HG02763 (cell line): ENCODE results near the gene IRF8.

Experiments
- ATAC-seq: cut with Tn5 transposase; IDR thresholded peaks from one replicate; pipeline ENCODE4 v1.9.1; 2021; ENCODE audit warnings: mild to moderate bottlenecking, moderate library complexity; ENCODE audit not compliant: unreplicated experiment

Gene IRF8

DNA sequence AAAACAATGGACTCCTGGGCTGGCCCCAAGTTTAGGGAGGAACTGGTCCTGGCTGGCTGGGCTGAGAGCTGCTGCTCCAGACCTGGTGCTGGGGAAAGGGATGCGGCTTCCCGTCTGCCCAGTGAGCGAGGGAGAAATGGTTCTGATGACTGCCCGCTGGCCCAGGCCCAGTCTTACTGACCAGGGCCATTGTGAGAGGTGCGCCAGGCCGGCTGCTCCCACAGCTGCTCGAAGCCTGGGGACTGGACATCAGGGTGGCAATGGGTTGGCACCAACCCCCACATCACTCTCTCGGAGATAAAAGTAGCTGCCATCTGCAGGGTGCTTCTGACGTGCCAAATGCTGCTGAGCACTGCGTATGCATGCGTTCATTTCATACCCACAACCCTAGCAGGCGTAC is 53.2 kb downstream of the IRF8 start:
- no peak for ATAC-seq

DNA sequence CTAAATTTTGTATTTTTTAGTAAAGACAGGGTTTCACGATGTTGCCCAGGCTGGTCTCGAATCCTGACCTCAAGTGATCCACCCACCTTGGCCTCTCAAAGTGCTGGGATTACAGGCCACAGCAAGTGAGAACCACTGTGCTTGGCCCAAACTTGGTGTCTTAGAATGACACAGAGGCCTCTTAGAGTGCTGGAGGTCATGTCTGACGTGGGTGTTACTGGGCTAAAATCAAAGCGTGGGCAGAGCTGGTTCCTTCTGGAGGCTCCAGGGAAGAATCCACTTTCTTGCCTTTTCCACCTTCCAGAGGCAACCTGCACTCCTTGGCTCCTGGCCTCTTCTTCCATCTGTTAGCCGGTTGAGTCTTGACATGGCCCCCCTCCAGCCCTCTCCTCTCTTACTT is 53.8 kb downstream of the IRF8 start:
- ATAC-seq: no peak

DNA sequence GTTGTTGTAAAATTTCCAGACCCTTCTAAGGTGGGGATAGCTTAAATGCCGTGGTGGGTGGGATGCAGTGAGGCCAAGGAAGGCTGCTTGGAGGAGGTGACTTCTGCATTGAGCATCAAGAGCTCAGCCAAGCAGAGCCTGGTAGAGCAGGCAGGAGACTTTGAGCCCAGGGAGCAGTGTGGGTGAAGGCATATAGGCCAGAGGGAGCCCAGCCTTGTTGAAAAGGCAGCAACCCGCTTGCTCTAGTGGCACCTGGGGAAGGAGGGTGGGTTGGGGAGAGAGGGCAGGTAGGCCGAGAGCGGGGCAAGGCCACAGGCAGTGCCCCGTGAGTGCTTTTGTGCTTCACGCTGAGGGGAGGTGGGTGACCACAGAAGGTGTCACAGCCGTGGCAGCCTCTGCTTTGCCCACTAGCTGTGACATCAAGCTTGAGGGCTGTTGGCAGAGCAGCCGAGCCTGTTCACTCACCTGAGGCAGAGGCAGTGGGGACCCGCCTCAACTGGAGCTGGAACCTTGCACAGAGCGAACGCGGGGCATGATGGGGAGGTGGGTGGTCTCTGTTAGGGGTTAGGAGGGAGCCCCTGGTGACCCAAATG is 56.1 kb downstream of the IRF8 start:
- ATAC-seq: no peak

DNA sequence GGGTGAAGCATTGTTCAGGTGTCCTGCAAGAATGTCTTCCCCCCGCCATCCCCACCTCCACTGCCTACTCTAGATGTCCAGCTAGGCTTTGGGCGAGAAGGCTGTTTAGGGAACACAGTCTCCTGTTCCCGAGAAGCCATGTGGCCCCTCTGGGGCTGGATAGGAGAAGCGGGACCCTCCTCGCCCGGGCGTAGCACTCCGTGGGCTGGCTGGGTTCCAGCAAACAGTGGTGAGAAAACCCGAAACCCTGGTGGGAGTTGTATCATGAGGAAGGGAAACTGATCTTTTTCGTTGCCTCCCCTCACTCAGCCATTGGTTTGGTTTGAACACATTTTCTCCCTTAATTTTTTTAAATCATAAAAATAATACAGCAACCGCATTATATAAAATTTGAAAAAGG is 56.6 kb downstream of the IRF8 start:
- ATAC-seq: no peak

DNA sequence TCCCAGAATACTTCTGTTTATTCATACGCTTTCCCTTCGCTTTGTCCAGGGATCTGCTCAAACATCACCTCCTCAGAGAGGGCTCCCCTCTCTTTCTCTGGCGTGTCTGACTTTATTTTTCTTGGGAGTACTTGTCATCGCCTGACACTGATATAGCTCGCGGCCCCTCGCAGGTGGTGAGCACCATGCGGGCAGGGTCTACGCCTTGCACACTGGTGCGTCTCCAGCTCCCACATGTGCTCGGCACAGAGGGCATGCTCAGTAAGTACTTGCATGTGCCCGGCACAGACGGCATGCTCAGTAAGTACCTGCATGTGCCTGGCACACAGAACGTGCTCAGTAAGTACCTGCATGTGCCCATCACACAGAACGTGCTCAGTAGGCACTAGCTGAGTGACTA is 57.5 kb downstream of the IRF8 start:
- no peak for ATAC-seq

DNA sequence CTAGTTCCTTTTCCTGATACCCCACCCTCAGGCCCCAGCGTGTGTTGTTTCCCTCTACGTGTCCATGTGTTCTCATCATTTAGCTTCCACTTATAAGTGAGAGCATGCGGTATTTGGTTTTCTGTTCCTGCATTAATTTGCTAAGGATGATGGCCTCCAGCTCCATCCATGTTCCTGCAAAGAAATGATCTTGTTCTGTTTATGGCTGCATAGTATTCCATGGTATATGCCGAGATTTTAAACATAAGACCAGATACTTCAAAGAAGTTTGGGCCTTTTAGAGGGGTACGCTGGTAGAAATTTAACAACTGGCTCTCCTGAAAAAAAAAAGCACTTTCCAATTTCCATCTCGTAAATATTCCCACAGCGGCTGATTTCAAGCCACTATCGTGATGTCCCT is 59.8 kb downstream of the IRF8 start:
- no peak for ATAC-seq

DNA sequence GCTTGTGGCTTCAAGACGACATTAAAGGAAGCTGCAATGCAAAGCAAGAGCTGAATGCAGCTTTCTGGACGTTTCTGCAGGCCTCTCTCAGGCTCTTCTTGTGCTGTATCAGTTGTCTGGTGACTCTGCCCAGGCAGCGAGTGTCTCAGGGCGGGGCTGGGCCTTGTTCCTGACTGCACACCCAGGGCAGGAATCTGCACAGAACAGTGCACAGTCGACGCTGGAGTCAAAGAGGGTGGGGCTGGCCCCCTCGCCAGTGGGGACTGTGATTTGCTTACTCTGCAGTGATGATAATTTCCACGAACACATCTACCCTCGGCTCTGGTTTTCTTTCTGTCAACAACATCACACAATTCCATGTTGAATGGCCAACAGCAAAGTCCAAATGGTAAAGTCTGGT is 60.7 kb downstream of the IRF8 start:
- no peak for ATAC-seq

DNA sequence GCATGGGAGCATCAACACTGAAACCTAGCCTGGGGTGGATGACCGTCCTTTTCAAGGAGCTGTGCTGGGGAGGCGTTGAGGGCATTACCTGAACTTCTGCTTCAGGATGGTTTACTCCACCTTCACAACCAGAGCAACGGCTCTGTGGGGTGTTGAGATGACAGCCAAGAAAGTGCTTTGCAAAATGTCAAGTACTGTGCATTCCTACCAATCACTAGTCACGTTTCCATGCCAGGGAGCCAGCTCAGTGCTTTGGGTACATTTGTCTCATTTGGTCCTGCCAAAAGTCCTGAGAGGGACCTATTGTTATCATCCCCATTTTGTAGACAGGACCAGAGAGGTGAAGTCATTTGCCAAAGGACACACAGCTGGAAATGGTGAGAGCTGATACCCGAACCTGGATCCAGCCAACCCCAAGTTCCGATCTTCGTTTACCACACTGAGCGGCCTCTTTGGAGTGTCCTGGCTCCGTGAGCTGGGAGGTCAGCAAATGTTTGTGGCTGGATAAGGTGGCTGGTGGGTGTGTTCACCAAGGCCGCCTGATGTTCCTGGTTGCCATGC is 61.6 kb downstream of the IRF8 start:
- ATAC-seq: no peak

DNA sequence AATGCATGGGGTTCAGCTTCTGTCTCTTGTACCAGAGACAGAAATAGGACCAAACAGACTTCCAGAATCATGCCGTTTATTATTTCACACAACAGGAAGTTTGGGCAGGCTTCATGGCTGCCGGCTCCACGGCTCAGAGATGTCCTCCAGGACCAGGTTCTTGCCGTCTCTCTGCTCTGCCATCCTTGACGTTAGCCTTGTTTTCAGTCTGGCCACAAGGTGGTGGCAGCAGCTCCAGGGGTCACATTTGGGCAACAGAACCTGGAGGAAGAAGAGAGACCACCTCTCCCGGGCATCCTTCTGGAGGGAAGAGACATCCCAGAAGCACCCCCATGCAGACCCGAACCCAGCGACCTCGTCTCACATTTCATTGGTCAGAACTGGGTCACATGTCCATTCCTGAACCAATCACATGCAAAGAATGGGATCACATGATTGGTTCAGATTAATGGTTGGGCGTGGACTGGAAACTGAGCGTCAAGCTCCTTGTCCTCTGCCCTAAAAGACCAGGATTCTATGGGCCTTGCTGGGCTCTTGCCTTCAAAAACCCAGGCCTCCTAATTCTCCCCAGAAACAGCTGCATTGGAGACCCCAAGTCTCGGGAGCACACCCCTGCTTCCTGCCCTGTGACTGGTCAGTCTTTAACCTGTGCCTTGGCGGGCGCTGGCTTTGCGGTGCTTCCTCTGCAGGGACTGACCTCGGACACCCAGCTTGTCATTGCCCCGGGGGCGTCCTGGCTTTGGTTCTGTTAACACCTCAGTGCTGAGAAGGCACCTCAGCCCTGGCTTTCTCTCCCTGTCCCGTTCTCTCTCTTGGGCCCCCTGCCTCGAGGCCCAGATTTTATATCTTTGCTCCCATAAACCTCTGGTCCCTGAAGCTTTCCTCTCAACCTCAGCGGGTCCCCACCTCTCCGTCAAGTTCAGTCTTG is 63.3 kb downstream of the IRF8 start:
- ATAC-seq: no peak

DNA sequence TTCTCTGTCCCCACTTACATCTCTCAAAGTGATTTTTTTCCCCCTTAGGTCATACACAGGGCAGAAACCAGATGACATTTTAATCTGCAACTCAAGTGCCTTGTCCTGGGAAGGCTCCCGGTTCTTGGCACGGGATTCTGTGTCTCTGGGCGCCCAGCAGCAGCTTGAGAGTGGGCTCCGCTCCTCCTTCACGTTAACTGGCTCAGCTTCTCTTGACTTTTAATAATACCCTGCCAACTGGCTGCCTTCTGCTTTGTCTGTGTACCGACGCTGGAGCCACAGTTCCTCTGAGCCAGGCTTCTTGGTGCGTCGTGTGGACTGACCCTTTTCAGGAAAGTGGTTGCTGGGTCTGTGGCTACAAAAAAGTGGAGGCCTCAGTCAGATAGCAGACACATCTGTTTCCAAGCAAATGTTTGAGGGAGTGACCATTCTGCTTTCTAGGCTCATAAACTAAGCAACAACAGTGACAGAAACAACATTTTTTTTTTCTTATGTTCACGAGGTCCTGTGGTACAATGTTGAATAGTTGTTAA is 64.9 kb downstream of the IRF8 start:
- no peak for ATAC-seq

DNA sequence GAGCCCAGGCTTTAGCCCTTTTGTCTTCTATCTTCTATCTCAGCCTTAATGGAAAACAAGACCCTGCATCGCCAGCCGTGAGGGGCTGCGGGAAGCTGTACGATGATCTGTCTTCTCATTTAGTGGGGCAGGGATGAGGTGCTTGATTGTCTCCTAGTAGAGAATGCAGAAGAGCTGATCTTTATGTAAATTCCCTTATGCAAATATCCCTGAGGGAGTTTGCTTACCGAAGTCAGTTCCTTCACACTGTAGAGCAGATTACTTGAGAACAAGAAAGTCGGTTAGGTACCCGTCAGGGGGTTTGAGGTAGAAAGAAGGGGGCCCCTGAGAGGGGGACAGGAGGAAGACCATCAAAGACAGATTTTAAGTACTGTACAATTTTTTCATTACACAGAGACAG is 66.2 kb downstream of the IRF8 start:
- ATAC-seq: no peak

DNA sequence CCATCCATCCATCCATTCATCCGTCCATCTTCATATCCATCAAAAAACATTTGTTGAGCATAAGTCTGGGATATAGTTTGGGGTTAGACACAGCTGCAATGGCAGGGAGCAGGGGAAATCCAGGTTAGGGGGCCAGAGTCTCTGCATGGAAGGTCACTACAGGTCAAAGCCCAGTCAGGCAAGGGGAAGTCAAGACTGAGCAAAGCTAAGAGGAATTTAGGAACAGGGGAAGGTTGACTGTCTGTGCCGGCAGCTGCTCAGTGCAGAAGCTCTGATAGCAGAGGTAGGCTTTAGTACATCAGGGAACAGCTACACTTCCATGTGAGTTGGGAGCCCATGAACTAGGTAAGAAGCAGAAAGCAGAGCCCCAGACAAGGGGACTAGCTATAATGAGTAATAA is 68.1 kb downstream of the IRF8 start:
- ATAC-seq: no peak

DNA sequence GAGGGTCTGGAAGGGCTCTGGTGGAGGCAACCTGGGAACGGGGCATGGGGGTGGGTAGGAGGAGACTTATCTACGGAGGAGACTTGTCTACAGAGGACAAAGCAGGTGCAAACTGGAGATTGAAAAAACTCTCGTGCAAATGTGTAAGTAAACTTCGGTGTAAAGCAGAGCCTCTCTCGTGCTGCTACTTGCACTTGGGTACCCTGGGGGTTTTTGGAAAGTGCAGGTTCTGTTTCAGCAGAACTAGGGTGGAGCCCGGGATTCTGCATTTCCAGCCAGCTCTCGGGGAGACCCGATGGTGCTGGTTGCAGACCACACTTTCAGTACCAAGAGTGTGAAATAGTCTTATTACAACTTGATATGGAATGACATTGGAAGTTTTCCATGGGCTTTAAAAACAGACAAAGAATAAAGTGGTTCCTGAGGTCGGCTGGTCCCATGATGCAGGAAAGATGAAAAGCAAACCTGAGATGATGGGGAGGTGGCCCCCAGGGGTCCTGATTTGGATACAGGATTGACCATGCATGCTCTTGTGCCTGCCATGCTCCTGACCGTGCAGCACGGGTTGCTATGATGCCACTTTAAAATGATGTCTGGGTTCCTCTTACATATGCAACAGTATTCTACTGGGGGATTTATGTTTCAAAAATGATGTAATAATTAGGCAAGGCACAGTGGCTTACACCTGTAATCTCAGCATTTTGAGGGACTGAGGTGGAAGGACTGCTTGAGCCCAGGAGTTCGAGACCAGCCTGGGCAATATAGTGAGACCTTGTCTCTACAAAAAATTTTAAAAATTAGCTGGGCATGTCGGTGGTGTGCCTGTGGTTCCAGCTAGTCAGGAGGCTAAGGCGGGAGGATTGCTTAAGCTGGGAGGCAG is 69.3 kb downstream of the IRF8 start:
- no peak for ATAC-seq

DNA sequence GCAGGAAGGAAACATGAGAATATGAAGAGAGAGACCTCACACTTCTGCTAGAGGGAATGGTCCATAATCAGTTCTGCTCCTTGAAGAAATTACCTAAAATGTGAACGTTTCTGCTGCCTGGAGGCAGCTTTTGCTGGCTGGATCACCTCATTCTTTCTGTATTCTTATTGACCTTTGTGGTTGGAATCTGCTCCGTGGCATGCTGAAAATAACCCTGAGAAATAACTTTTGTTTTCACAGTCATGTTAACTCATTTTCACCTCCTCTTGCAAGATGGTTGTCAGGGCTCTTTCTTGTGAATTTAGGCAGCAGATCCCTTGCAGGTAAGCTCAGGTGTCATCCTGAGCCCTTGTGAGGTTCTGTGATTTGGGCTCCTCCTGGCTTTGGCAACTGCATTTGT is 70.2 kb downstream of the IRF8 start:
- no peak for ATAC-seq

DNA sequence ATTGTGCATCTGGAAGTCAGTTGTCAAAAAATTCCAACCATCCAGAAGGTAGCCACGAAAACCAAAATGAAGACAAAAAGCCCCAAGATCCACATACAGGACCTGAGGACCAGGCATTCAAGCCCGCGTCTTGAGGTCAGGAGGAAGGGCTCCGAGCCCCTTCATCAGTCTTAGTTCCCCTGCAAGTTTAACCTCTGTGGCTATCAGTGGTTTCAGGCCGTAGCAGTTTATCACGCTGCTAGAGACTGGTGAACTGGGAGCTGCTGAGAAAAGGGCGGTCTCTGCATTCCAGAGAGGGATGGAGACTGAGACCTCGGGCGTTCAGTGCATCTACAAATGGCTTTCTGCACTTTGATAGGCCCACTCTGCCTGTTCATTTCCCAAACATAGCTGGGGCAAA is 70.6 kb downstream of the IRF8 start:
- no peak for ATAC-seq

DNA sequence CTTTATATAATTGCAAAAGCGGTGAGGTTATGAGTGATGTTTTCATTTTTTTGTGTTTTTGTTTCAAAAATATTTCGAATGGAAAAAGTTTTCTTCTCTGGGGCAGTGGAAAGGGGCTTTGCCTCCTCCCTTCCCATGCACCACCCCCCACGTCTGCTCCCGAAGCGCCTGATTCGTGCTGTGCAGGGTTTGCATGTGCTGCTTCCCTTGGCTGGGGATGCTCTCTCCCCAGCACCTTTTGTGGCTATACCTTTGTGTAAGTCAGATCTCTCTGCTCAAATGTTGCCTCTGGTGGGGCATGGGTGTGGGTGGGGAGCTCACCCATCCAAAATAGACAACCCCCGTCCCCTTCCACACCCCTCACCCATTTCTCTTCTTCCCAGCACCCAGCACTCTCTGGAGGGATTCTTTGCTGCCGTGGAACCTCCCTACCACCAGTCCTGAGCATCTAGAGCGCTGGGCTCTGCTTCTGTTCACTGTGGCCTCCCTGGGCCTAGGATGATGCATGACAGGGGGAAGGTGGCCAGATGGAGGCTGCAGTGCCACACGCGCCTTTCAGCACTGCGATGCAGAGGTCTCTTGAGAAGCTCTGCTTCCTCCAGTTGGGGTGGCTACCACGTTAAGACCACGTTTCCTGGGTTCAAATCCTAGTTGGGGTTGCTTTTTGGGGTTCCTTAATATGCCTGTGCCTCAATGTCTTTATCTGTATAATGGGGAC is 71.2 kb downstream of the IRF8 start:
- ATAC-seq: no peak

DNA sequence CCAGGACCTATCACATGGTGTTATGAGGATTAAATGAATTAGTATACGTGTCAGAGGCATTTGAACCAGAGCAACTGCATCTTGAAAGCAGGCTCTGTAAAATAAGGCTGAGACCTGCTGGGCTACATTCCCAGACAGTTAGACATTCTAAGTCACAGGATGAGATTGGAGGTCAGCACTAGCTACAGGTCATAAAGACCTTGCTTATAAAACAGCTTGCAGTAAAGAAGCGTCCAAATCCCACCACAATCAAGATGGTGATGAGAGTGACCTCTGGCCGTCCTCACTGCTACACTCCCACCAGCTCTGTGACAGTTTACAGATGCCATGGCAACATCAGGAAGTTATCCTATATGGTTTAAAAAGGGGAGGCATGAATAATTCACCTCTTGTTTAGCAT is 71.8 kb downstream of the IRF8 start:
- ATAC-seq: no peak
